Body of pancreas (tissue), 4 donors: ENCODE measurements around the gene ZNF536. TPM values are rescaled to one million over a fixed set of nuclear protein-coding genes. Genes with fewer than 3 reads are reported as not detected.
"Not testable (repeated sequence)": the region's sequence is repeated elsewhere in the genome, so short reads cannot be mapped to it uniquely, and the experiment has no call there.

ENCODE experiments used
- ATAC-seq: fragments of 150-250 bp; one replicate; pipeline ENCODE4 v1.9.1; 2016
- DNase-seq, 4 donors: peaks; one replicate each; pipeline ENCODE4 v3.0.0-alpha.2; 2019
- H3K27ac ChIP-seq, 4 donors: fragments of 200-600 bp; sonication (generic); 1 replicate in 3 of 4; 2 replicates in 1 of 4; pipeline versions ENCODE4 v1.5.1 to v1.6.1; 2016 to 2019; ENCODE audit warnings: mild to moderate bottlenecking in 1 of 4, mixed read lengths in 1 of 4, moderate library complexity in 1 of 4
- H3K27me3 ChIP-seq, 2 donors: fragments of 200-600 bp; sonication (generic); one replicate each; pipeline ENCODE4 v1.6.0; 2016; ENCODE audit warnings: mild to moderate bottlenecking in 1 of 2
- H3K36me3 ChIP-seq, 2 donors: fragments of 200-600 bp; sonication (generic); replicated peaks in 1 of 2; 2 replicates each; pipeline ENCODE4 v1.5.1; 2016; ENCODE audit warnings: low read depth in 2 of 2; ENCODE audit not compliant: insufficient read depth in 1 of 2
- H3K4me1 ChIP-seq: fragments of 200-600 bp; sonication (generic); one replicate; pipeline ENCODE4 v1.6.0; 2016
- H3K4me3 ChIP-seq, 2 donors: fragments of 200-600 bp; sonication (generic); 1 replicate in 1 of 2; 2 replicates in 1 of 2; pipeline ENCODE4 v1.5.1; 2016 to 2019
- H3K9me3 ChIP-seq, 3 donors: fragments of 200-600 bp; sonication (generic); 1 replicate in 2 of 3; 2 replicates in 1 of 3; pipeline ENCODE4 v1.5.1; 2016
- POLR2A ChIP-seq, 3 donors: fragments of 450-650 bp; IDR thresholded peaks; one replicate each; pipeline ENCODE4 v1.6.1; 2016; ENCODE audit warnings: antibody characterized with exemption in 3 of 3, mild to moderate bottlenecking in 2 of 3
- WGBS, 2 donors: methylation state at CpG; one replicate each; pipeline ENCODE4 v1.1.5; 2017; 5-methylcytosine and 5-hydroxymethylcytosine counted together
- intact Hi-C: fragments of 100-400 bp; cut with DNase I; formaldehyde crosslinking; loops from one replicate; pipeline ENCODE4 v1.15.1; 2023
- total RNA-seq, 2 donors: library from RNA; depleted of rRNA; stranded (reverse); fragments of >200 nt; gene quantifications; one replicate each; pipeline ENCODE4 v1.1.0, GENCODE V29; 2016
- TF ChIP-seq, protein P1 (sequence below), 7 experiments: fragments of 450-650 bp in 4 of 7; fragments of 200-600 bp in 3 of 7; sonication (generic) in 3 of 7; IDR thresholded peaks; one replicate each; pipeline ENCODE4 v1.5.1; 2016 to 2019; ENCODE audit warnings: antibody characterized with exemption in 7 of 7

Gene ZNF536
- total RNA-seq, 2 donors from 2014 or later = not detected

DNA sequence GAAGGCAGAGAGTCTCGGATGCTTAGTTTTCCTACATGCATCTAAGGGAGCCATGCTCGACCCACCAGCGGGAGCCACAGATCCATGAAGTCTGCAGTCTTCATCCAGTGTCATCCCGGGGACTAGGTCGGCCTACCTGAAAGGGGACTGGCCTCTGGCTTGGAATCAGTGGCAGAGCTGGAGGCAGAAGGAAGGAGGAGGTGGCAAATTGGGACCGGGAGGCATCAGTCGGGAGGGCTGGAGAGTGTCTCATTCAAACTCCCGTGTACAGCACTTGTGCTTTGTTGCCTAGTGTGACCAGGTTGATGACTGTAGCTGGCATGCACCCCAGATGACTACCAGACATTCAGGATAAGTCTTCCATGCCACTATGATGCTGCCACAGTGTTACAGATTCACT, 26.5 kb upstream of the ZNF536 start:
- H3K4me3 ChIP-seq = no peak overlapping the region
- H3K27me3 ChIP-seq = no peaks in the 10 kb centered on the region
- TF ChIP-seq, protein P1, sequence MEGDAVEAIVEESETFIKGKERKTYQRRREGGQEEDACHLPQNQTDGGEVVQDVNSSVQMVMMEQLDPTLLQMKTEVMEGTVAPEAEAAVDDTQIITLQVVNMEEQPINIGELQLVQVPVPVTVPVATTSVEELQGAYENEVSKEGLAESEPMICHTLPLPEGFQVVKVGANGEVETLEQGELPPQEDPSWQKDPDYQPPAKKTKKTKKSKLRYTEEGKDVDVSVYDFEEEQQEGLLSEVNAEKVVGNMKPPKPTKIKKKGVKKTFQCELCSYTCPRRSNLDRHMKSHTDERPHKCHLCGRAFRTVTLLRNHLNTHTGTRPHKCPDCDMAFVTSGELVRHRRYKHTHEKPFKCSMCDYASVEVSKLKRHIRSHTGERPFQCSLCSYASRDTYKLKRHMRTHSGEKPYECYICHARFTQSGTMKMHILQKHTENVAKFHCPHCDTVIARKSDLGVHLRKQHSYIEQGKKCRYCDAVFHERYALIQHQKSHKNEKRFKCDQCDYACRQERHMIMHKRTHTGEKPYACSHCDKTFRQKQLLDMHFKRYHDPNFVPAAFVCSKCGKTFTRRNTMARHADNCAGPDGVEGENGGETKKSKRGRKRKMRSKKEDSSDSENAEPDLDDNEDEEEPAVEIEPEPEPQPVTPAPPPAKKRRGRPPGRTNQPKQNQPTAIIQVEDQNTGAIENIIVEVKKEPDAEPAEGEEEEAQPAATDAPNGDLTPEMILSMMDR (IDR thresholded peaks at IDR 0.05) = no peak
- TF ChIP-seq POLR2A (IDR thresholded peaks at IDR 0.05) = no peak
- H3K27ac ChIP-seq = no peak overlapping the region
- no peak for DNase-seq
- ATAC-seq = no peak
- intact Hi-C loops = no loop called here
- no peaks in the 10 kb centered on the region for H3K4me1 ChIP-seq
- 74 to 80% methylated on average over 8 of the region's 8 CpGs for WGBS, 2 donors
- H3K9me3 ChIP-seq = no peaks in the 10 kb centered on the region
- H3K36me3 ChIP-seq = no peaks in the 10 kb centered on the region

DNA sequence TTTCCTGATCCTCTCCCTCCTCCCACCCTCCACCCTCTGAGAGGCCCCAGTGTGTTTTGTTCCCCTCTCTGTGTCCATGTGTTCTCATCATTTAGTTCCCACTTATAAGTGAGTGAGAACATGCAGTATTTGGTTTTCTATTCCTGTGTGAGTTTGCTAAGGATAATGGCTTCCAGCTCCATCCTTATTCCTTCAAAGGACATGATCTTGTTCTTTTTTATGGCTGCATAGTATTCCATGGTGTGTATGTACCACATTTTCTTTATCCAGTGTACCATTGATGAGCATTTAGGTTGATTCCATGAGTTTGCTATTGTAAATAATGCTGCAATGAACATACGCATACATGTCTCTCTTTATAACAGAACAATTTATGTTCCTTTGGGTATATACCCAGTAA, 25.7 kb upstream of the ZNF536 start:
- H3K9me3 ChIP-seq, ATAC-seq, intact Hi-C loops, H3K27me3 ChIP-seq, H3K4me1 ChIP-seq, DNase-seq, H3K27ac ChIP-seq, H3K36me3 ChIP-seq, H3K4me3 ChIP-seq: not testable (repeated sequence)
- WGBS, 2 donors = 100% methylated on average over 1 of the region's 1 CpG

DNA sequence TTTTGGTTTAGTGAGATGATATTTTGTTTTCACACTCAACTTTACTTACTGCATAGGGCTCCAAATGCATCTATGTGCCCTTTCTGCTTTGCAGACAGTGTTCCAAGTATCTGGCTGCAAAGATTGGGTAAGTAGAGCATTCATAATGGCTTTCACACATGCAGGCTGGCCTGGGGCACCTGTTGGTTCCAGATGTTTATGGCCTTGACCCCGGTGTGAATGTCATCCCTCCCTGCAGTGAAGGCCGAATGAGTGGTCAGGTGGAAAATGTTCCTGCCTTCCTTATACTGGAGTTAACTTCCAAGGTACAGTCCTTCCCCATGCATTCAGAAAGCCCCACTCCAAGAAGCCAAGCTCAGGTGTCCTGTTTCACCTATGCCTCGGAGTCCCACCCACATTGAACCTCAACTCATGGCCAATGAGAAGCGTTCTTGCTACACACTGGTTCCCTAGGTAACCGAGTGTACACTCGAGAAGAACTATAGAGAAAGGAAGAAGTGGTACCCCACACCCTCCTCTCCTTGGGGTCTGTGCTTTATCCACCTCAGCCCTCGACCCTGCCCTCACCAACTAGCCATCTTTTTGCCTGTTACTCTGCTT, 23.0 kb upstream of the ZNF536 start:
- H3K27me3 ChIP-seq = no peaks in the 10 kb centered on the region

DNA sequence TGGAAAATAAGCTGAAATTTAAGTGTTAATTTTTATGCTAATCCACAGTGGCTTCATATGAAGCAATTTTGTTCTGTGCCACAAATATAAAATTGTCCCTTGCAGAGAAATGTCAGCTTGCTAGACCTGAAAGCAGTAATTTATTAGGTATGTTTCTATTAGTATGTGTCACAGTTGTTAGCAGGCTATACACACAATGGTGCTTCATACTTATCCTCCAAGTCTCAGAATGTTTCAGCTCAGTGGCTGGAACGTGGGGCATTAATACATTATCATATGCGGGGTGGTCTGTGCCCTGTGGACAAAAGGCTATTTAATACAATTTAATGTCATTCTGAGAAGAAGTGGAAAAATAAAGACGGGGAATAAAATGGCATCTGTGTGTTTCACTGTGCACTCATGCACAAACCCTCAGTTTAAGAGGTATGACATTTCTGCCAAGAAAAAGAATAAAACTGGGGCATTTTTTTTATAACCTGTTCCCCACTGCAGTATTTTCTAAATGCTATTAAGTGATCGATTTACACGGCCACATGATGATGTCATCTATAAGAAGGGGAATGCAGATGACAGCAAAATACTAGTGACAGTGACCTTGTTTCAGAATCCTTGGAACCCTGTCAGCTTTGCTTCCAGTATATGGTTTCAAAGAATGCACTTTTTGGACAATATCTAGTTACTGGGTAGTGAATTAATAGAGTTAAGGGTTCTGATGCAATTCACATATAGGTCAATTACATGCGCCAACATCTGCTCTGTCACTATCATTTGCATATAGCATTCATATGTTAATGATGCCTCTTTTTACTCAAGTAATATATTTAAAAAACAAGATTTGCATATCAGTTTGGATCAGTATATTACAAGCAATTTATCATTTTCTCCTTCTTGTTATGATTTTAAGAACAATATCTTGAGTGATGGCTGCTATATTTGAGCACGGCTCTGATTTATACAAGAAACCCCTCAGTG, 21.2 kb upstream of the ZNF536 start:
- H3K9me3 ChIP-seq = no peaks in the 10 kb centered on the region
- H3K4me1 ChIP-seq = no peaks in the 10 kb centered on the region
- H3K27me3 ChIP-seq = no peaks in the 10 kb centered on the region
- H3K4me3 ChIP-seq = no peak overlapping the region
- no peak for TF ChIP-seq POLR2A (IDR thresholded peaks at IDR 0.05)
- TF ChIP-seq, protein P1 (IDR thresholded peaks at IDR 0.05) = no peak
- no peaks in the 10 kb centered on the region for H3K36me3 ChIP-seq
- intact Hi-C loops = no loop called here
- DNase-seq (no peak), ATAC-seq (no peak)
- H3K27ac ChIP-seq = no peak overlapping the region
- 37 to 48% methylated on average over 7 of the region's 7 CpGs for WGBS, 2 donors

More for the DNA sequence above, 23.0 kb upstream of the ZNF536 start:
- 35 to 48% methylated on average over 5 to 7 of the region's 7 CpGs for WGBS, 2 donors
- H3K4me1 ChIP-seq = no peaks in the 10 kb centered on the region
- ATAC-seq (no peak), DNase-seq (no peak)
- no peaks in the 10 kb centered on the region for H3K9me3 ChIP-seq
- intact Hi-C loops = no loop called here
- no peaks in the 10 kb centered on the region for H3K36me3 ChIP-seq
- no peak overlapping the region for H3K27ac ChIP-seq
- no peak overlapping the region for H3K4me3 ChIP-seq
- no peak for TF ChIP-seq POLR2A (IDR thresholded peaks at IDR 0.05)
- TF ChIP-seq, protein P1 (IDR thresholded peaks at IDR 0.05) = no peak

DNA sequence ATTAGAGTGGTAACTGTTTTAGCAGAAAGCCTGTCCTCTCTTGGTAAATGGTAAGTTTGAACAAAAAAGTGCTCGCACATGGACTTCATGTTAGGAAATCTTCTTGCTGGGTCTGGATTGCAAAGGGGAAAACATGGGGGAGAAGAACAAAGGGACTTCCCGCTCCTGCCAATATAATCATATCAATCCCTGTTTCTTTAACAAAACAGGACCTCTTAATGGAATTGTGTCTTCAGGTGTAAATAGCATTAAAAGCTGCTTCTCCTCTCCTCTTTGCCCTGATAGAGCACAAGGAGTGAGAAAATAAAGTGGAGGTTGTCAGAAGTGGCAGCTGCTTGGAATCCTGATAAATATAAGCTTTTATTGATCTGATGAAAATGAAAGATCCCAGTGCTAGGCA, 20.4 kb upstream of the ZNF536 start:
- intact Hi-C loops = no loop called here
- ATAC-seq (no peak), DNase-seq (no peak)
- H3K4me1 ChIP-seq = no peaks in the 10 kb centered on the region
- H3K9me3 ChIP-seq = no peaks in the 10 kb centered on the region
- 34 to 55% methylated on average over 2 of the region's 2 CpGs for WGBS, 2 donors
- no peaks in the 10 kb centered on the region for H3K36me3 ChIP-seq
- H3K4me3 ChIP-seq = no peak overlapping the region
- H3K27ac ChIP-seq = no peak overlapping the region
- no peaks in the 10 kb centered on the region for H3K27me3 ChIP-seq
- no peak for TF ChIP-seq POLR2A (IDR thresholded peaks at IDR 0.05)
- TF ChIP-seq, protein P1 (IDR thresholded peaks at IDR 0.05) = no peak
